WERI-Rb-1 (cell line): ENCODE results near the gene MRPL2.

ENCODE experiments used
- DNase-seq: peaks from one replicate; pipeline ENCODE4 v3.0.0-alpha.2; 2020
- H3K27ac ChIP-seq: fragments of 250-450 bp; sonication (Bioruptor Pico); 2 replicates; pipeline ENCODE4 v1.5.1; 2020; ENCODE audit warnings: mild to moderate bottlenecking, moderate library complexity
- H3K27me3 ChIP-seq: fragments of 250-450 bp; sonication (Bioruptor Pico); 2 replicates; pipeline ENCODE4 v1.5.1; 2021; ENCODE audit warnings: mild to moderate bottlenecking, low read depth, moderate library complexity; ENCODE audit not compliant: insufficient read depth, severe bottlenecking
- H3K36me3 ChIP-seq: fragments of 250-450 bp; sonication (Bioruptor Pico); 2 replicates; pipeline ENCODE4 v1.5.1; 2020; ENCODE audit warnings: mild to moderate bottlenecking, moderate library complexity
- H3K4me3 ChIP-seq: 2 replicates; pipeline ENCODE4 v1.5.1; 2011; ENCODE audit warnings: low read depth, mild to moderate bottlenecking, control low read depth, low read length
- H3K9me3 ChIP-seq: fragments of 250-450 bp; sonication (Bioruptor Pico); 2 replicates; pipeline ENCODE4 v1.5.1; 2021; ENCODE audit warnings: mild to moderate bottlenecking, moderate library complexity; ENCODE audit not compliant: severe bottlenecking
- CTCF ChIP-seq: IDR thresholded peaks from 2 replicates; pipeline ENCODE4 v1.5.1; 2011; ENCODE audit warnings: low read depth, mild to moderate bottlenecking, control low read depth, inconsistent platforms, low read length

Gene MRPL2

GRCh38 chr6:43059168-43060033 lies at the start of gene MRPL2, which contains the start of gene KLC4:
TSS of gene MRPL2 (minus strand) at chr6:43059434. CDS start at chr6:43059381, 53 bp downstream.
TSS of gene KLC4 (plus strand) at chr6:43059631. CDS start at chr6:43061336, 1,705 bp downstream.
- DNase-seq: peak; percentile 100
- Histone ChIP-seq H3K9me3 (no peaks in the 10 kb centered on the region), H3K27ac (peak within 1 kb of the TSS; percentile 90), H3K36me3 (peaks cover 53% of the 10 kb centered on the region), H3K4me3 (peak within 1 kb of the TSS; percentile 98), H3K27me3 (no peaks in the 10 kb centered on the region)
- no peak for TF ChIP-seq CTCF

GRCh38 chr6:43107344-43108062 lies 48.3 kb upstream of the MRPL2 start:
- Histone ChIP-seq H3K36me3 (peaks cover 4% of the 10 kb centered on the region; the same call in 1 of the 2 replicates), H3K27me3 (no peaks in the 10 kb centered on the region), H3K4me3 (no peak overlapping the region), H3K9me3 (no peaks in the 10 kb centered on the region), H3K27ac (0 out of 2 replicates have a peak overlapping the region, but pooled peaks have one; percentile 8)
- no peak for DNase-seq
- TF ChIP-seq CTCF: no peak

GRCh38 chr6:43105538-43106222 lies 46.4 kb upstream of the MRPL2 start:
- Histone ChIP-seq H3K27me3 (no peaks in the 10 kb centered on the region), H3K27ac (no peak overlapping the region), H3K4me3 (no peak overlapping the region), H3K9me3 (no peaks in the 10 kb centered on the region), H3K36me3 (peaks cover 4% of the 10 kb centered on the region; the same call in 1 of the 2 replicates)
- TF ChIP-seq CTCF: no peak
- DNase-seq: no peak

GRCh38 chr6:43103253-43103876 lies 44.1 kb upstream of the MRPL2 start:
- Histone ChIP-seq H3K27ac (no peak overlapping the region), H3K9me3 (no peaks in the 10 kb centered on the region), H3K4me3 (no peak overlapping the region), H3K36me3 (peaks cover 4% of the 10 kb centered on the region; the same call in 1 of the 2 replicates), H3K27me3 (no peaks in the 10 kb centered on the region)
- no peak for TF ChIP-seq CTCF
- no peak for DNase-seq

GRCh38 chr6:43101497-43101896 lies 42.3 kb upstream of the MRPL2 start:
- DNase-seq: no peak
- TF ChIP-seq CTCF: no peak
- no peaks in the 10 kb centered on the region for H3K27me3 ChIP-seq
- H3K36me3 ChIP-seq: peaks cover 4% of the 10 kb centered on the region; the same call in 1 of the 2 replicates
- no peaks in the 10 kb centered on the region for H3K9me3 ChIP-seq
- no peak overlapping the region for H3K4me3 ChIP-seq
- H3K27ac ChIP-seq: no peak overlapping the region
